Measurements from ENCODE around the gene SYT5.

- TF ChIP-seq POLR2AphosphoS2 (IDR thresholded peaks at IDR 0.05; ENCODE audit: low read depth, low read length) (no peak), POLR2AphosphoS5 (IDR thresholded peaks at IDR 0.05; ENCODE audit: low read length) (no peak), NRF1 (conservative IDR thresholded peaks at IDR 0.05; ENCODE audit: low read depth, low read length) (no peak), POLR2A (IDR thresholded peaks at IDR 0.05; ENCODE audit: low read depth, low read length) (no peak), SPI1 (IDR thresholded peaks at IDR 0.05; ENCODE audit: borderline replicate concordance, insufficient read depth, low read depth, low read length) (no peak), BRCA1 (IDR thresholded peaks at IDR 0.05; ENCODE audit: low read depth, low read length) (no peak), HDAC6 (IDR thresholded peaks at IDR 0.05; ENCODE audit: unreplicated experiment) (no peak), POU2F2 (IDR thresholded peaks at IDR 0.05; ENCODE audit: borderline replicate concordance, low read depth, low read length) (no peak), RCOR1 (conservative IDR thresholded peaks at IDR 0.05; ENCODE audit: low read depth, low read length) (no peak), EED (IDR thresholded peaks at IDR 0.05; ENCODE audit: low read depth) (no peak), FOXK2 (IDR thresholded peaks at IDR 0.05) (no peak)
- TF ChIP-seq, protein P1, sequence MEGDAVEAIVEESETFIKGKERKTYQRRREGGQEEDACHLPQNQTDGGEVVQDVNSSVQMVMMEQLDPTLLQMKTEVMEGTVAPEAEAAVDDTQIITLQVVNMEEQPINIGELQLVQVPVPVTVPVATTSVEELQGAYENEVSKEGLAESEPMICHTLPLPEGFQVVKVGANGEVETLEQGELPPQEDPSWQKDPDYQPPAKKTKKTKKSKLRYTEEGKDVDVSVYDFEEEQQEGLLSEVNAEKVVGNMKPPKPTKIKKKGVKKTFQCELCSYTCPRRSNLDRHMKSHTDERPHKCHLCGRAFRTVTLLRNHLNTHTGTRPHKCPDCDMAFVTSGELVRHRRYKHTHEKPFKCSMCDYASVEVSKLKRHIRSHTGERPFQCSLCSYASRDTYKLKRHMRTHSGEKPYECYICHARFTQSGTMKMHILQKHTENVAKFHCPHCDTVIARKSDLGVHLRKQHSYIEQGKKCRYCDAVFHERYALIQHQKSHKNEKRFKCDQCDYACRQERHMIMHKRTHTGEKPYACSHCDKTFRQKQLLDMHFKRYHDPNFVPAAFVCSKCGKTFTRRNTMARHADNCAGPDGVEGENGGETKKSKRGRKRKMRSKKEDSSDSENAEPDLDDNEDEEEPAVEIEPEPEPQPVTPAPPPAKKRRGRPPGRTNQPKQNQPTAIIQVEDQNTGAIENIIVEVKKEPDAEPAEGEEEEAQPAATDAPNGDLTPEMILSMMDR (IDR thresholded peaks at IDR 0.05 in 2 of 3, conservative IDR thresholded peaks at IDR 0.05 in 1 of 3; ENCODE audit: control insufficient read depth in 2 of 3, extremely low read depth in 1 of 3, insufficient read depth in 1 of 3, low read depth in 3 of 3, low read length in 3 of 3) = peak; percentile 13 to 41 (median 27); a peak in 4 of 6 replicates
- TF ChIP-seq, protein P2, sequence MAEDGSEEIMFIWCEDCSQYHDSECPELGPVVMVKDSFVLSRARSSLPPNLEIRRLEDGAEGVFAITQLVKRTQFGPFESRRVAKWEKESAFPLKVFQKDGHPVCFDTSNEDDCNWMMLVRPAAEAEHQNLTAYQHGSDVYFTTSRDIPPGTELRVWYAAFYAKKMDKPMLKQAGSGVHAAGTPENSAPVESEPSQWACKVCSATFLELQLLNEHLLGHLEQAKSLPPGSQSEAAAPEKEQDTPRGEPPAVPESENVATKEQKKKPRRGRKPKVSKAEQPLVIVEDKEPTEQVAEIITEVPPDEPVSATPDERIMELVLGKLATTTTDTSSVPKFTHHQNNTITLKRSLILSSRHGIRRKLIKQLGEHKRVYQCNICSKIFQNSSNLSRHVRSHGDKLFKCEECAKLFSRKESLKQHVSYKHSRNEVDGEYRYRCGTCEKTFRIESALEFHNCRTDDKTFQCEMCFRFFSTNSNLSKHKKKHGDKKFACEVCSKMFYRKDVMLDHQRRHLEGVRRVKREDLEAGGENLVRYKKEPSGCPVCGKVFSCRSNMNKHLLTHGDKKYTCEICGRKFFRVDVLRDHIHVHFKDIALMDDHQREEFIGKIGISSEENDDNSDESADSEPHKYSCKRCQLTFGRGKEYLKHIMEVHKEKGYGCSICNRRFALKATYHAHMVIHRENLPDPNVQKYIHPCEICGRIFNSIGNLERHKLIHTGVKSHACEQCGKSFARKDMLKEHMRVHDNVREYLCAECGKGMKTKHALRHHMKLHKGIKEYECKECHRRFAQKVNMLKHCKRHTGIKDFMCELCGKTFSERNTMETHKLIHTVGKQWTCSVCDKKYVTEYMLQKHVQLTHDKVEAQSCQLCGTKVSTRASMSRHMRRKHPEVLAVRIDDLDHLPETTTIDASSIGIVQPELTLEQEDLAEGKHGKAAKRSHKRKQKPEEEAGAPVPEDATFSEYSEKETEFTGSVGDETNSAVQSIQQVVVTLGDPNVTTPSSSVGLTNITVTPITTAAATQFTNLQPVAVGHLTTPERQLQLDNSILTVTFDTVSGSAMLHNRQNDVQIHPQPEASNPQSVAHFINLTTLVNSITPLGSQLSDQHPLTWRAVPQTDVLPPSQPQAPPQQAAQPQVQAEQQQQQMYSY (CRISPR knock-in tag; IDR thresholded peaks at IDR 0.05) = no peak
- TF ChIP-seq, protein P3, sequence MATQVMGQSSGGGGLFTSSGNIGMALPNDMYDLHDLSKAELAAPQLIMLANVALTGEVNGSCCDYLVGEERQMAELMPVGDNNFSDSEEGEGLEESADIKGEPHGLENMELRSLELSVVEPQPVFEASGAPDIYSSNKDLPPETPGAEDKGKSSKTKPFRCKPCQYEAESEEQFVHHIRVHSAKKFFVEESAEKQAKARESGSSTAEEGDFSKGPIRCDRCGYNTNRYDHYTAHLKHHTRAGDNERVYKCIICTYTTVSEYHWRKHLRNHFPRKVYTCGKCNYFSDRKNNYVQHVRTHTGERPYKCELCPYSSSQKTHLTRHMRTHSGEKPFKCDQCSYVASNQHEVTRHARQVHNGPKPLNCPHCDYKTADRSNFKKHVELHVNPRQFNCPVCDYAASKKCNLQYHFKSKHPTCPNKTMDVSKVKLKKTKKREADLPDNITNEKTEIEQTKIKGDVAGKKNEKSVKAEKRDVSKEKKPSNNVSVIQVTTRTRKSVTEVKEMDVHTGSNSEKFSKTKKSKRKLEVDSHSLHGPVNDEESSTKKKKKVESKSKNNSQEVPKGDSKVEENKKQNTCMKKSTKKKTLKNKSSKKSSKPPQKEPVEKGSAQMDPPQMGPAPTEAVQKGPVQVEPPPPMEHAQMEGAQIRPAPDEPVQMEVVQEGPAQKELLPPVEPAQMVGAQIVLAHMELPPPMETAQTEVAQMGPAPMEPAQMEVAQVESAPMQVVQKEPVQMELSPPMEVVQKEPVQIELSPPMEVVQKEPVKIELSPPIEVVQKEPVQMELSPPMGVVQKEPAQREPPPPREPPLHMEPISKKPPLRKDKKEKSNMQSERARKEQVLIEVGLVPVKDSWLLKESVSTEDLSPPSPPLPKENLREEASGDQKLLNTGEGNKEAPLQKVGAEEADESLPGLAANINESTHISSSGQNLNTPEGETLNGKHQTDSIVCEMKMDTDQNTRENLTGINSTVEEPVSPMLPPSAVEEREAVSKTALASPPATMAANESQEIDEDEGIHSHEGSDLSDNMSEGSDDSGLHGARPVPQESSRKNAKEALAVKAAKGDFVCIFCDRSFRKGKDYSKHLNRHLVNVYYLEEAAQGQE (IDR thresholded peaks at IDR 0.05; ENCODE audit: low read depth, low read length) = no peak
Observed at GRCh38 chr19:55165952-55166529, 14.0 kb downstream of the SYT5 start.
